K562 (cell line): ENCODE measurements around the gene PHF10. TPM values are rescaled to one million over a fixed set of nuclear protein-coding genes. Genes with fewer than 3 reads are reported as not detected.

ENCODE experiments used
- ATAC-seq: fragments of 200-7000 bp; cut with Tn5 transposase; 3 replicates; pipeline ENCODE4 v1.9.1; 2020; ENCODE audit warnings: moderate library complexity
- BruUV-seq: library from RNA; stranded (reverse); fragments of 400-500 nt; replicated peaks from 2 replicates; lab custom pipeline; 2021; lab: Mats Ljungman, UMichigan
- CTCF ChIA-PET: fragments of 300-600 bp; formaldehyde crosslinking; extraction: SDS; loops from one replicate; lab custom pipeline; 2021; ENCODE audit warnings: low intra/inter-chr PET ratio; lab: Yijun Ruan, JAX
- POLR2A ChIA-PET: fragments of 300-600, 350-650 bp; sonication (Branson Sonifier 250); formaldehyde crosslinking; extraction: SDS; loops from one replicate; lab custom pipeline; 2021; ENCODE audit warnings: antibody characterized with exemption, inconsistent platforms; lab: Yijun Ruan, JAX
- DNase-seq, 4 experiments: peaks; one replicate each; pipeline versions ENCODE4 v3.0.0 to v3.0.0-alpha.2; 2011 to 2018; ENCODE audit warnings: low spot score in 3 of 4, mixed read lengths in 3 of 4; ENCODE audit errors: extremely low read depth in 1 of 4
- FAIRE-seq: peaks from 2 replicates; lab custom pipeline; 2011; peaks lifted over from hg19 to GRCh38; lab: Jason Lieb, UNC
- H2AFZ ChIP-seq: 2 replicates; pipeline ENCODE4 v1.6.0; 2011; ENCODE audit warnings: low read depth, low read length, control low read depth, inconsistent platforms
- H3K27ac ChIP-seq: fragments of 200-600 bp; 3 replicates; pipeline ENCODE4 v1.8.0; 2011; ENCODE audit warnings: low read depth, mild to moderate bottlenecking, control low read depth, inconsistent platforms, low read length, moderate library complexity, mixed read lengths; ENCODE audit errors: extremely low read depth
- H3K27me3 ChIP-seq, 2 experiments: fragments of 300-600 bp in 1 of 2; 2 replicates in 1 of 2; 3 replicates in 1 of 2; pipeline versions ENCODE4 v1.6.0 to v1.8.0; 2011; ENCODE audit warnings: inconsistent platforms in 2 of 2, low read length in 2 of 2, mild to moderate bottlenecking in 1 of 2, mixed read lengths in 1 of 2, moderate library complexity in 1 of 2; ENCODE audit not compliant: control insufficient read depth in 2 of 2, insufficient read depth in 2 of 2
- H3K36me3 ChIP-seq: fragments of 300-600 bp; 3 replicates; pipeline ENCODE4 v1.8.0; 2011; ENCODE audit warnings: mild to moderate bottlenecking, low read length, inconsistent platforms; ENCODE audit not compliant: control insufficient read depth, insufficient read depth
- H3K4me1 ChIP-seq, 2 experiments: fragments of 200-600 bp in 1 of 2; replicated peaks in 1 of 2; 2 replicates in 1 of 2; 3 replicates in 1 of 2; pipeline versions ENCODE4 v1.5.1 to v1.8.0; 2011; ENCODE audit warnings: inconsistent platforms in 2 of 2, low read length in 2 of 2, mild to moderate bottlenecking in 1 of 2, mixed read lengths in 1 of 2, moderate library complexity in 1 of 2; ENCODE audit not compliant: control insufficient read depth in 2 of 2, insufficient read depth in 2 of 2
- H3K4me2 ChIP-seq: 2 replicates; pipeline ENCODE4 v1.6.1; 2011; ENCODE audit warnings: low read length, control low read depth, inconsistent platforms, mixed read lengths; ENCODE audit not compliant: insufficient read depth
- H3K4me3 ChIP-seq: fragments of 200-600 bp; sonication (generic), shearing (Covaris generic); 2 replicates; pipeline ENCODE4 v1.5.1; 2016; ENCODE audit warnings: control low read depth, inconsistent platforms
- H3K79me2 ChIP-seq: fragments of 200-600 bp; 3 replicates; pipeline ENCODE4 v1.8.0; 2011; ENCODE audit warnings: low read length, inconsistent platforms; ENCODE audit not compliant: control insufficient read depth, insufficient read depth
- H3K9ac ChIP-seq, 2 experiments: 2 replicates each; pipeline versions ENCODE4 v1.6.0 to v1.6.1; 2011; ENCODE audit warnings: low read depth in 2 of 2, low read length in 2 of 2, control low read depth in 1 of 2, inconsistent platforms in 1 of 2, mild to moderate bottlenecking in 1 of 2, mixed read lengths in 1 of 2; ENCODE audit not compliant: insufficient read depth in 1 of 2
- H3K9me1 ChIP-seq: one replicate; pipeline ENCODE4 v1.6.0; 2011; ENCODE audit warnings: inconsistent platforms, mild to moderate bottlenecking, low read length, moderate library complexity; ENCODE audit not compliant: control insufficient read depth, insufficient read depth
- H3K9me3 ChIP-seq: replicated peaks from 2 replicates; pipeline ENCODE4 v1.5.1; 2011; ENCODE audit warnings: low read depth, low read length, inconsistent platforms; ENCODE audit not compliant: control insufficient read depth, insufficient read depth
- H4K20me1 ChIP-seq: replicated peaks from 2 replicates; pipeline ENCODE4 v1.6.1; 2011; ENCODE audit warnings: low read length, inconsistent platforms, mixed read lengths; ENCODE audit not compliant: control insufficient read depth, insufficient read depth
- CCNT2 ChIP-seq: IDR thresholded peaks from 2 replicates; pipeline ENCODE4 v1.6.1; 2011; ENCODE audit warnings: borderline replicate concordance, low read depth, mild to moderate bottlenecking, moderate library complexity, mixed read lengths, low read length; ENCODE audit not compliant: insufficient read length; ENCODE audit errors: extremely low read depth
- EGR1 ChIP-seq: fragments of 450-650 bp; conservative IDR thresholded peaks from 2 replicates; pipeline ENCODE4 v1.6.1; 2017; ENCODE audit warnings: mild to moderate bottlenecking
- ILK ChIP-seq: fragments of 450-650 bp; IDR thresholded peaks from 2 replicates; pipeline ENCODE4 v1.6.1; 2016; ENCODE audit warnings: missing genetic modification characterization, low read depth, mild to moderate bottlenecking, missing compliant biosample characterization, moderate library complexity, borderline replicate concordance
- POLR2AphosphoS5 ChIP-seq: IDR thresholded peaks from 2 replicates; pipeline ENCODE4 v1.6.1; 2011; ENCODE audit warnings: mild to moderate bottlenecking, low read depth, low read length, moderate library complexity; ENCODE audit not compliant: control insufficient read depth, insufficient read depth
- SRSF3 ChIP-seq: fragments of 200-400 bp; formaldehyde crosslinking; IDR thresholded peaks from 2 replicates; pipeline ENCODE4 v1.6.1; 2016; ENCODE audit warnings: mild to moderate bottlenecking, low read length, moderate library complexity; ENCODE audit not compliant: insufficient read depth
- ZNF140 ChIP-seq: fragments of 250-450 bp; sonication (Bioruptor Pico); IDR thresholded peaks from 2 replicates; pipeline ENCODE4 v1.8.0; 2021; ENCODE audit warnings: moderate library complexity, mild to moderate bottlenecking, inconsistent platforms
- WGBS: fragments of 100-300 bp; shearing (Covaris generic); methylation state at CpG from one replicate; pipeline ENCODE4 v1.1.6; 2016; ENCODE audit warnings: low coverage, mixed read lengths; ENCODE audit not compliant: insufficient coverage; ENCODE audit errors: missing lambda C conversion rate; 5-methylcytosine and 5-hydroxymethylcytosine counted together
- in situ Hi-C: fragments of 300-500 bp; cut with MboI; formaldehyde crosslinking; loops from 4 replicates; pipeline ENCODE4 v1.15.0; 2018; ENCODE audit warnings: inconsistent platforms, mixed read lengths
- intact Hi-C: fragments of 100-400 bp; cut with micrococcal nuclease; formaldehyde crosslinking; loops from 2 replicates; pipeline ENCODE4 v1.14.2; 2022
- polyA plus RNA-seq, 8 experiments: library from polyadenylated mRNA; depleted of rRNA in 4 of 8; stranded (reverse) in 5 of 8; unstranded in 3 of 8; fragments of >200 nt; fragmentation: Nextera tagmentation in 2 of 8; fragmentation: Illumina TruSeq in 1 of 8; extraction: Ambion mirVana in 2 of 8; extraction: Trizol in 1 of 8; gene quantifications; 2 replicates each; pipeline versions ENCODE4 v1.2.1 to v1.2.3, GENCODE V29; 2011 to 2014; ENCODE audit warnings: inconsistent platforms in 1 of 8, missing spikeins in 1 of 8
- total RNA-seq, 7 experiments: library from RNA; depleted of rRNA in 6 of 7; stranded (reverse); fragments of >200 nt in 6 of 7; fragmentation: Illumina TruSeq in 2 of 7; extraction: Trizol in 2 of 7; gene quantifications; 2 replicates each; pipeline versions ENCODE4 v1.2.1 to v1.2.3, GENCODE V29; 2011 to 2021; ENCODE audit warnings: low replicate concordance in 1 of 7

Gene PHF10
- total and polyA plus RNA-seq, 9 of the 15 experiments (the other 6 are each of a cell fraction or from before 2014, with no cell fraction given): 23.9 to 88.9 (median 46.0) TPM

DNA sequence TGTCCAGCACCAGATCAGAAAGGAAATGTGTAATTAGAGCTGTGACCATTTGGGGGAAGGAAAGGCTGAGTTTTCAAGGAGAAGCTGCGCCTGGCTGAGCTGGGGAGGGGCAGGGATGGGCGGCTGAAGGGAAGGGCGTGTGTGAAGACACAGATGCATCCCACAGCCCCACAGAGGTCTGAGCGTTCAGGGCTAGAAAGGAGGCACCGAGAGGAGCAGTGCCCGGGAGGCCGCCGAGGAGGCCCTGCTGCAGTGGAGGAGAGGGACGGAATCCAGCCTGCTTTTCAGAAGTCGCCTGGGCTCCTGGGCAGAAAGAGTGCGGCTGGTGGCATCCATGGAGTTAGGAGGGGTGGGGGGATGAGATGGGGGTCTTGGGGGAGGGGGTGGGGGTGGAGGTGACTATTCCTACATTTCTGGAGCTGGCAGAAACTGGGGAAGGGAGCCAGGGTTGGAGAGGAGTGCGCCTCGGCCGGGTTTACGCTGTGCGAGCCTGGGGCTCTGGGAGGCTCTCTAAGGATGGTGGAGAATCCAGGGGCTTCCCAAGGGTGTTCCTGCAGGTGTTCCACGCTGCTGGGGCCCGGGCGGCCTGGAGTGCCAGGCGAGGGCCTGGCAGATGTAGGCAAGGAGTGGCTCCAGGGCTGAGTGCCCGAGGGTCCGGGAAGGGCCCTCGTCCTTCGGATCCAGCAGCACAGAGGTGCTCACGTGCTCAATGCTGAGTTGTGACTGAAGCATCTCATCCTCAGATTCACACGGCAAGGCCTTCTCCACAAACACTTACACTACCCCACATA, 64.3 kb downstream of the PHF10 start:
- Histone ChIP-seq H3K4me2 (no peak overlapping the region), H3K9me1 (peaks cover 4% of the 10 kb centered on the region), H3K79me2 (no peaks in the 10 kb centered on the region), H3K27ac (no peak overlapping the region), H3K4me1 (no peaks in the 10 kb centered on the region; a peak in 1 of 5 replicates), H3K27me3 (no peaks in the 10 kb centered on the region), H3K4me3 (no peak overlapping the region), H3K36me3 (peaks cover 65% of the 10 kb centered on the region), H3K9ac (peak overlapping the region in 1 of 2 experiments; percentile 48; a peak in 1 of 4 replicates), H4K20me1 (no peaks in the 10 kb centered on the region), H2AFZ (no peak overlapping the region), H3K9me3 (no peaks in the 10 kb centered on the region)
- TF ChIP-seq EGR1: no peak
- TF ChIP-seq SRSF3: no peak
- no peak for TF ChIP-seq ZNF140
- TF ChIP-seq POLR2AphosphoS5: no peak
- no peak for TF ChIP-seq ILK (tag)
- no peak for TF ChIP-seq CCNT2
- FAIRE-seq: no peak
- no TSS peak for BruUV-seq
- in situ Hi-C loops: no loop called here
- POLR2A ChIA-PET: interaction anchor here (1.9 kb wide), 1 partner anchor 11 kb away, joined by 5 read pairs; no protein-coding TSS in a partner anchor
- CTCF ChIA-PET: no interaction called here
- intact Hi-C loops: no loop called here
- no peak for ATAC-seq
- DNase-seq: no peak
- 91% methylated on average over 14 of the region's 26 CpGs for WGBS
